ENCODE results near the gene NIPBL.
"Not testable (repeated sequence)": the region's sequence is repeated elsewhere in the genome, so short reads cannot be mapped to it uniquely, and the experiment has no call there.

The NIPBL gene

GRCh38 chr5:36908544-36909260, 32.1 kb downstream of the NIPBL start:
- Histone ChIP-seq H3K27ac (ENCODE audit: low read depth, low read length, poor library complexity, severe bottlenecking) (no peak overlapping the region), H3K79me2 (ENCODE audit: insufficient read depth, low read length) (peaks cover 99% of the 10 kb centered on the region), H2AFZ (ENCODE audit: low read length) (no peak overlapping the region), H3K36me3 (ENCODE audit: insufficient read depth, low read length) (no peaks in the 10 kb centered on the region), H3K9me3 (ENCODE audit: low read length) (no peaks in the 10 kb centered on the region), H3F3A (ENCODE audit: insufficient read depth, low read length) (no peaks in the 10 kb centered on the region; the same call in 1 of the 2 replicates), H3K4me2 (ENCODE audit: low read length) (no peak overlapping the region), H4K20me1 (ENCODE audit: insufficient read depth, low read length) (peaks cover 2% of the 10 kb centered on the region; the same call in 1 of the 2 replicates), H3K4me3 (ENCODE audit: low read depth, low read length, poor library complexity, severe bottlenecking) (no peak overlapping the region), H3K9ac (ENCODE audit: low read length) (no peak overlapping the region), H3K9me2 (ENCODE audit: low read depth, low read length) (no peaks in the 10 kb centered on the region), H3K27me3 (ENCODE audit: insufficient read depth, low read length) (no peaks in the 10 kb centered on the region), H3K4me1 (ENCODE audit: insufficient read depth, low read length, severe bottlenecking) (no peaks in the 10 kb centered on the region)
- no peak for TF ChIP-seq EZH2 (IDR thresholded peaks at IDR 0.05; ENCODE audit: borderline replicate concordance, low read length)
- no peak for TF ChIP-seq CTCF (IDR thresholded peaks at IDR 0.05; ENCODE audit: low read length)

DNA sequence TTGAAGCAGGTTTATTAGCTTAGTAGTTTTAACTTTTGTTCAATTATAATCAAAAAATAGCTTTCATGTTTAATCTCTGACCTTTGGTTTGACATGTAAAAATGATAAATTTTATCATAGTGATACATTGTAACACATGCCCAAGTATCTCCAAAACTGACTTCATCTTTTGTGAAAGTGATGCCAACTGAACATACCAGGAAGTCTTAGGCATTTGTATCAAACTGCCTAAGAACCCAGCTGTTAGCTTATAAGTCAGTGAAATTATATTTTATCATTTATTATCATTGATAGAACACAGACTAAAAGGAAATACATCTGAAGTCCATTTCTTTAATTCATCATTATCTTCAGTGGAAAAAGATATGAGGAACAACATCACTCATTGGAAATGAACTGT, 39.1 kb downstream of the NIPBL start:
- H3K79me2 ChIP-seq (ENCODE audit: insufficient read depth, low read length) = peaks cover 75% of the 10 kb centered on the region
- no peak overlapping the region for H3K27ac ChIP-seq (ENCODE audit: low read depth, low read length, poor library complexity, severe bottlenecking)
- H3K4me1 ChIP-seq (ENCODE audit: insufficient read depth, low read length, severe bottlenecking) = no peaks in the 10 kb centered on the region
- no peak overlapping the region for H3K4me3 ChIP-seq (ENCODE audit: low read depth, low read length, poor library complexity, severe bottlenecking)
- no peaks in the 10 kb centered on the region for H3K9me3 ChIP-seq (ENCODE audit: low read length)
- H3K36me3 ChIP-seq (ENCODE audit: insufficient read depth, low read length) = peaks cover 6% of the 10 kb centered on the region; the same call in 1 of the 2 replicates
- no peak overlapping the region for H2AFZ ChIP-seq (ENCODE audit: low read length)
- no peak for TF ChIP-seq EZH2 (IDR thresholded peaks at IDR 0.05; ENCODE audit: borderline replicate concordance, low read length)
- no peak for TF ChIP-seq CTCF (IDR thresholded peaks at IDR 0.05; ENCODE audit: low read length)
- H3F3A ChIP-seq (ENCODE audit: insufficient read depth, low read length) = no peaks in the 10 kb centered on the region
- no peak overlapping the region for H3K9ac ChIP-seq (ENCODE audit: low read length)
- H3K27me3 ChIP-seq (ENCODE audit: insufficient read depth, low read length) = no peaks in the 10 kb centered on the region
- H3K9me2 ChIP-seq (ENCODE audit: low read depth, low read length) = no peaks in the 10 kb centered on the region
- no peak overlapping the region for H3K4me2 ChIP-seq (ENCODE audit: low read length)
- H4K20me1 ChIP-seq (ENCODE audit: insufficient read depth, low read length) = no peaks in the 10 kb centered on the region

GRCh38 chr5:36916614-36917013, 40.0 kb downstream of the NIPBL start:
- not testable (repeated sequence) for H3K9me3 ChIP-seq (ENCODE audit: low read length); H3K4me1 ChIP-seq (ENCODE audit: insufficient read depth, low read length, severe bottlenecking); H3K36me3 ChIP-seq (ENCODE audit: insufficient read depth, low read length); H3K9me2 ChIP-seq (ENCODE audit: low read depth, low read length); H2AFZ ChIP-seq (ENCODE audit: low read length); H3F3A ChIP-seq (ENCODE audit: insufficient read depth, low read length); H3K9ac ChIP-seq (ENCODE audit: low read length); H4K20me1 ChIP-seq (ENCODE audit: insufficient read depth, low read length); H3K4me3 ChIP-seq (ENCODE audit: low read depth, low read length, poor library complexity, severe bottlenecking); H3K27ac ChIP-seq (ENCODE audit: low read depth, low read length, poor library complexity, severe bottlenecking); H3K27me3 ChIP-seq (ENCODE audit: insufficient read depth, low read length); H3K4me2 ChIP-seq (ENCODE audit: low read length)
- peaks cover 75% of the 10 kb centered on the region for H3K79me2 ChIP-seq (ENCODE audit: insufficient read depth, low read length)

DNA sequence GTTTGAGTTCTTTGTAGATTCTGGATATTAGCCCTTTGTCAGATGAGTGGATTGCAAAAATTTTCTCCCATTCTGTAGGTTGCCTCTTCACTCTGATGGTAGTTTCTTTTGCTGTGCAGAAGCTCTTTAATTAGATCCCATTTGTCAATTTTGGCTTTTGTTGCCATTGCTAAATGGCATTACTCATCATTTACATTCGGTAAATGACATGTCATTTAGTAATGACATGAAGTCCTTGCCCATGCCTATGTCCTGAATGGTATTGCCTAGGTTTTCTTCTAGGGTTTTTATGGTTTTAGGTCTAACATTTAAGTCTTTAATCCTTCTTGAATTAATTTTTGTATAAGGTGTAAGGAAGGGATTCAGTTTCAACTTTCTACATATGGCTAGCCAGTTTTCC, 40.8 kb downstream of the NIPBL start:
- H3K9me2 ChIP-seq (ENCODE audit: low read depth, low read length); H3K4me1 ChIP-seq (ENCODE audit: insufficient read depth, low read length, severe bottlenecking); H3K27ac ChIP-seq (ENCODE audit: low read depth, low read length, poor library complexity, severe bottlenecking); H3K27me3 ChIP-seq (ENCODE audit: insufficient read depth, low read length); H4K20me1 ChIP-seq (ENCODE audit: insufficient read depth, low read length); H2AFZ ChIP-seq (ENCODE audit: low read length); H3K36me3 ChIP-seq (ENCODE audit: insufficient read depth, low read length); H3K9me3 ChIP-seq (ENCODE audit: low read length); H3K4me2 ChIP-seq (ENCODE audit: low read length); H3K9ac ChIP-seq (ENCODE audit: low read length); H3F3A ChIP-seq (ENCODE audit: insufficient read depth, low read length); H3K4me3 ChIP-seq (ENCODE audit: low read depth, low read length, poor library complexity, severe bottlenecking): not testable (repeated sequence)
- peaks cover 74% of the 10 kb centered on the region for H3K79me2 ChIP-seq (ENCODE audit: insufficient read depth, low read length)
